SHP77 treated with DMSO at 0.1 percent for 48 hours (cell line): ENCODE results near the gene LIMD2.
A peak's percentile ranks its signal among the peaks of the same experiment; 100 is the strongest.
"Not testable (repeated sequence)": the region's sequence is repeated elsewhere in the genome, so short reads cannot be mapped to it uniquely, and the experiment has no call there.

Source experiments
- DNase-seq: peaks from one replicate; lab custom pipeline; 2025; lab: John Stamatoyannopoulos, UW

The LIMD2 gene

DNA sequence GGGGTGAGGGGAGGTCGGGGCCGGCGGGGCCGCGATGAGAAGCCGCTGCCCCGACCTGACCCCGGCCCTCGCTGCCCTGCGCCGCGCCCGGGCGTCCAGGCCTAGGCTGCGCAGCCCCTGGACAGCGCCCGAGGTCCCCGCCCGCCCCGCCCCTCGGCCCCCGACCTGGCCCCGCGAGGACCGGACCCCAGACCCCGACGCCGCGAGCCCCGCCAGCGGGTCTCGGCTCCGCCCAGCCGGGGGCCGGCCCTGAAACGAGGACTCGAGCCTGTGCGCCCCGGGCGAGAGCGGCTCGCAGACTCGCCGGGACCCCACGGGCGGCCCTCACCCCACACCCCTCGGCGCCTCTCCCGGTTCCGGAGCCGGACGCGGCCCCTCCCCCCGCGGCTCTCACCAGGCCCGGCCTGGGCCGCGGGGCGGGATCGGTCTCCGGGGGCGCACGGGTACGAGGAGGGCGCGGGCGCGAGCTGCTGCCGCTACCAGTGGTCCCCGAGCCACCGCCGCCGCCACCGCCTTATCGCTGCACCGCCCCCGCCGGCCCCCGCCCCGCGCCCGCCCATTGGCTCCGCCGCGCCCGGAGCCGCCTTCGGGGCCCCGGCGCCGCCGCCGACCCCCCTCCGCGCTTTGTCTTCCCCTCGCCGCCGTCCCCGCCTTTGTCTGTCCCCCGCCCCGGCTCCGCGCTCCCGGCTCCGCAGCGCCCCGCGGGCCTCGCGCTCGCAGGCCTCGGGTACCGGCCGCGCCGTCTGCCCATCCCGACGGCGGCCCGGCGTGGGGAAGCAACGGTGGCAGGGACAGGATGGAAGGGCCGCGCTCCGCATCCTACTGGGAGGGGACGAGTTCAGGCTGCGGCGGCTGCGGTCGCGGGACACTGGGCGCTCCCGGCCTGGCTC, at the start of gene LIMD2:
Gene LIMD2, minus strand, starts transcription at position 488 of the 890 bp plus-strand sequence. CDS start 827 bp downstream, outside the sequence.
- DNase-seq = no peak

DNA sequence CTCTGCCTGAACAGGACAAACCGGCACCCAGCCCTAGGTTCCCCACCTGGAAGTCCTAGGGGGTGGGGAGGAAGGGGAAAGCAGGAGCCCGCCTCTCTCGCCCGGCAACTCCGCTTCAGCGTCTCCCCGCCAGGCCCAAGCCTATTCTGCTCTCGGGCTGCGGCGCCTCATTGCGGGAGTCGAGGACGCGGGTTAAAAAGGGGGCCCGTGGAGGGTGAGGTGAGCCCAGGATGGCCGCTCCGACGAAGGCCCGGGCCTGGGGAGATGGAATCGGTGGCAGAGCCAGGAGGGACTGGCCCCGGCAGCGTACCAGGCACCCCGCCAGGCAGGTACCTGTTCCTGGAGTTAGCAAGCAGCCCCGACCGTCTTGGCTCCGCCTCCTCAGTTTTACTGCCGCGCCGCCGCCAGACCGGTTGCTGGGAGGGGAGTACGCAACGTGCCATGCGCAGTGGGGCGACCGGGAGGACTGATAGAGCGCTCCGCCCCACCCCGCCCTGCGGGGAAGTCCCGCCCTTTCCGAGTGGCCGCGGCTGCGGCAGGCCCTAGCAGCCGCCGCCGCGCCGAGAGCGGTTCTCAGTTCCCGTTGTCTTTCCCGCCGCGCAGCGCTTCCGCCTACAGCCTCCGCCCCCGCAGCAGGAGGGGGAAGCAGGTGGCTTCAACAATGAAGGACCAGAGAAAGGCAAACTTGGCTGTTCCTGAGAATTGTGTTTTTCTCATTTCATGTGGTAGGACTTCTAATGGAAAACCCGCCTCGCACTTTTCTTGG, 41.7 kb upstream of the LIMD2 start, which contains the start of gene STRADA:
Gene STRADA, minus strand, starts transcription at position 392 of the 766 bp plus-strand sequence. CDS start 13,430 bp downstream, outside the sequence.
- peak; percentile 93 for DNase-seq

DNA sequence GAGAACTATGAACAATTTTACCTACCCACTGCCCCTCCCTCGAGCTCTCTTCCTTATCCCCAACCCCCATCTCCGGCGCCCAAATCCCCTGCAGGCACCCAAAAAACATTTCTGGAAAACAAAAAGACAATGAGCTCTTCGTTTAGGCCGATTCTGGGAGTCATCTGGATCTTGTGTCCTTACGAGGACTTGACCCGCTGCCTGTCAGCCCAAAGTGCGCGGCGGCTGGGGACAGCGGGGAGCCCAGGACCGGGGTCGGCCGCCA, 41.1 kb upstream of the LIMD2 start:
- DNase-seq = no peak

DNA sequence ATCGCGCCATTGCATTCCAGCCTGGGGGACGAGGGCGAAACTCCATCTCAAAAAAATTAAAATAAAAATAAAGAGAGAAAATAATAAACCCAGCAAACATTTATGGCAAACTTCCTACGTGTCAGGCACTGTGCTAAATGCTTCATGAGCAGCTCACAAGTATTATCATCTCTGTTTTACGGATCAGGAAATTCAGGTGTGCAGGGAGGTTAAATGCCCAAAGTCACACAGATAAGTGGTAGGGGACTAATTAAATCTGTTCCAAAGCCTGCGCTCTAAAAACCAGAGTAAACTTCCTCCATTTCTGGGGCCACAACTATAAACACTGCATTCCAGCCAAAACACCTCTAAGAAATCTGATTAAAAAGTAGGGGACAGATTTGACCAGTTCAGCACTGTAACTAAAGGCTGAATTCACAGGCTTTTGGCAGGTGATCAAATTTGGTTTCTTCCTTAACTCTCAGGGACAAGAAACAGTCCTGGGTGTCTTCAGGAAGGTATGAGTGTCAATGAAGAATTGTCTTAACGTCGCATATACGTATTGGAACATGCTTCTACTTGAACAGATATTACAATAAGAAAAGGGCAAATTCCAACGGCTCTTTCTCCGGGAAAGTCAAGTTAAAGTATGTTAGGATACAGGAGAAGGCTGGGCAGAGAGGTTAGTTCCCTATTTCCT, 40.7 kb upstream of the LIMD2 start:
- DNase-seq = no peak

DNA sequence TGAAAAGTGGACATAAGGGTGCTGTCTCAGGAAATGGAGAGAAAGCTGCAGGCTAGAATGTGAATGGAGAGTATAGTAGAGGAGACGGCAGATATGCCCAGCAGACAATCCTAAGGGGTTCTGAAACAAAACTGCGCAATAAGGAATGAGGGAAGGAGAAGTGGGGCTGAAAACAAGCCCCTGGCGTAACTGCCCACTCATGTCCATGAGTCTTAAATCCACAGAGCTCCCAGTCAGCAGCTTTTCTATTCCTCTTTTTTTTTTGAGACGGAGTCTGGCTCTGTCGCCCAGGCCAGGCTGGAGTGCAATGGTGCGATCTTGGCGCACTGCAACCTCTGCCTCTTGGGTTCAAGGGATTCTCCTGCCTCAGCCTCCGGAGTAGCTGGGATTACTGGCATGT, 35.8 kb upstream of the LIMD2 start:
- no peak for DNase-seq

DNA sequence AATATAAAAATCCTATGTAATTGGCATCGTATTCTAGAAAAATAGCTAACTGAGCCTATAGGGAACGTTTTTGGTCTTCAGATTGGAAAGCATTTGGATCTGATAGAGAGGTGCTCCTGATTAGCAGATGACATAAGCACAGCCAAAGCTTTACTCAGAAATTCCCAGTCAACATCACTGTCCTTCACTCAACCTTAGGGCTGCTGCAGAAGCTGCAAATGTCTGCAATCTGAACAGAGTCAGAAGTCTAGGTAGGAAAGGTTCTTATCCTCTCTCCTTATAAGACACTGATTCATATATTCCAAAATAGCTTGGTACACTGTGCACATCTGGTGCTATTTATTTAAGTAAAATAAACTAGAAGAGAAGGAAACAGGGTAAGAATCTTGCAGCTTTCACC, 22.5 kb upstream of the LIMD2 start:
- no peak for DNase-seq

DNA sequence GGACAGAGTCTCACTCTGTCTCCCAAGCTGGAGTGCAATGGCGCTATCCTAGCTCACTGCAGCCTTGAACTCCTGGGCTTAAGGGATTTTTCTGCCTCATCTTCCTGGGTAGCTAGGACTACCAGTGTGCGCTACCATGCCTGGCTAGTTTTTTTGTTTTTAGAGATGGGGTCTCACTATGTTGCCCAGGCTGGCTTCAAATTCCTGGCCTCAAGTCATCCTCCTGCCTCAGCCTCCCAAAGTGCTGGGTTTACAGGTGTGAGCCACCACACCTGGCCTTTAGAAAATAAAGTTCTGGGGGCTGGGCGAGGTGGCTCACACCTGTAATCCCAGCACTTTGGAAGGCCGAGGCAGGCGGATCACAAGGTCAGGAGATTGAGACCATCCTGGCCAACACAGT, 20.3 kb upstream of the LIMD2 start:
- not testable (repeated sequence) for DNase-seq

DNA sequence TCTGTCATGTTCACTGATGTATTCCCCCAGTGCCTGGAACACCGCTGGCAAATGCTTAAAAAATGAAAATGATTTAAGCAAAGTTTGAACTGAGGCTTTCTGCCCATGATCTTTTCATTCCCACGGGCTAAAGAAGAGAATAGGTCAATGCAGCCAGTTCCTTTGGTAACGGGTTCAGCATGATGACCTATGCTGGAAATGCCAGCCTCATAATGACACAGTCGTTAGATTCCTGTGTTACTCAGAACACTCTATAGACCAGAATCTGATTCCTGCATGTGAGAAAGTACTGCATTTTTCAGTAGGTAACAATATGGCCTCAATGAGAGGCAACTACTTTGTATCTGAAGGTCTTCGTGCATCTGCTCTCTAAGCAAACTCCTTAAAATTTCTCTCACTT, 19.1 kb upstream of the LIMD2 start:
- no peak for DNase-seq

DNA sequence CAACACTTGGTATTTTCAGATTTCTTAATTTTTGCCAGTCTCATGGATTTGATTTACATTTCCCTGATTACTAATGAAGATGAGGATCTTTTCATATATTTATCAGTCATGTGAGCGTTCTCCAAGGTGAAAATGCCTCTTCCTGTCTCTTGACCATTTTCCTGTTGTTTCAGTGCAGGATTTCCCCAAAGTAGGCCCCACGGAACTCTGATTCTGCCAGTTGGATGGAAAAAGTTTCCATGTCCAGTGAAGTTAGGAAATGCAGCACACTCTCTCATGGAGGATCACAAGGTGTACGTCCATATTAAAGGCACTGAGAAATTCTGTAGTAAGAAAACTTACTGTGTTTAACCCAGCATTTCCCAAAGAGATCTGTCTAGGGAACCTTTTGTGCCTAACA, 16.5 kb upstream of the LIMD2 start:
- no peak for DNase-seq

DNA sequence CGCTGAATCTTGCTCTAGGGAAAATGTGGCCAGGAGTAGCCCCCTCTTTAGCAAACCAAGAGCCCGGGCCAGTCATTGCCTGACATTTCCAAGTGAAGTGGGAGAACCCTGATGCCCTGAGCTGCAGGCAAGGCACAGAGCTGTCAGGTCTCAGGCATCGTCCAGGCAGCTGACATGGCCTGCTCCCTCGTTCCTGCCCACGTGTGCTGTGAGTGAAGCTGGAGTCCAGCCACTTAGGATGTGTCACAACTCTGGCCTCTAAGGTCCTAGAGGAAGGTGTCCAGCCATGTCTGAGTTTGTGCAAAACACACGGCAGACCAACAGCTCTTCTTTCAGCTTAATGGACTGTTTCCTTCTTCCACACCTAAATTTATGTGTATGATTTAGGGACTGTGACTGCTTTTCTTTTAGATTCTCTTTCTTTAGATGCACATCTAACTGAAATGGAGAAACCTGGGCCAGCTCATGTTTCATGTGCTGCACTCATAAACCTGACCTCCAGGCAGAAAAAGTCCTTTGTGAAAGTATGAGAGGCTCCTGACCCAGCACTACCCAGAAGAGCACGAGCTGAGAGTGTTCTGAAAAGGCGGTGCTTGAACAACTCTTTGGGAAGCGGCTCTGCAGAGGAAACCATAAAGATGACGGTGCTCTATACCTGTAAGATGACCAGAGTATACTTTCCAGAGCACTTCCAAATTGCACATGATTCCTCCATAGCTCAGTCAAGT, 14.8 kb upstream of the LIMD2 start:
- DNase-seq = no peak

DNA sequence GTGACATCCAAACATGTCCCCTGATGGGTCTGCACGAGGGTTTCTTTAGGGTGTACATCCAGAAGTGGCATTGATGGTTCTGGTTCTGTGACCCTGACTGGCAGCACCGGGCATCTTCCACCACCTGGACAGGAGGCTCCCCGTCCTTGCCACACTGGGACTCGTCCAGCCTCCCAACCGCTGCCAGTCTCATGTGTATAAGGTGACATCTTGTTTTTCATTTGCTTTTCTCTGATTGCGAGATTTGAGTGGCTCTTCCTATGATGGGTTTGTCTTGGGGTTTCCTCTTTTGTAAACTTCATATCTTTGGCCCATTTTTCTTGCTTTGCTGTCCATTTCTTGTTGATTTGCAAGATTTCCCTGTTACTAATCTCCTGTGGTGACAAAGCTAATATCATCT, 9.2 kb upstream of the LIMD2 start:
- DNase-seq = no peak

DNA sequence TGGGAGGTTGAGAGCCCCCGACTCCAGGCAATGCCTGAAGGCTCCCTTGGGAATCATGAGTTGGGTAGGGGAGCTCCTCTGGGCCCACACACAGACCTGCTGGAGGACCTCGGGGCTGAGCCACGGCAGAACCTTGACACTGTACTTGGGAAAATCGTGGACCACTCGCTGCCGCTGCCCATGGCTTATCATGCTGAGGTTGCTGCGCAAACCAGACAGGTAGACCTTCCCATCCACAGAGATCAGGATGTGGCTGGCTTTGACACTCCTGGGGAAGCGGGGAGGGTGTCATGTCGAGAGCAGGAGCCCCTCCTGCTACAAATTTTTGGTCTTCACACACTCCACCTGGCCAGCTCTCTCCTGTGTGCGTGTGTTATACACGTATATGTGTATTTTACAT, 7.2 kb upstream of the LIMD2 start:
- no peak for DNase-seq

DNA sequence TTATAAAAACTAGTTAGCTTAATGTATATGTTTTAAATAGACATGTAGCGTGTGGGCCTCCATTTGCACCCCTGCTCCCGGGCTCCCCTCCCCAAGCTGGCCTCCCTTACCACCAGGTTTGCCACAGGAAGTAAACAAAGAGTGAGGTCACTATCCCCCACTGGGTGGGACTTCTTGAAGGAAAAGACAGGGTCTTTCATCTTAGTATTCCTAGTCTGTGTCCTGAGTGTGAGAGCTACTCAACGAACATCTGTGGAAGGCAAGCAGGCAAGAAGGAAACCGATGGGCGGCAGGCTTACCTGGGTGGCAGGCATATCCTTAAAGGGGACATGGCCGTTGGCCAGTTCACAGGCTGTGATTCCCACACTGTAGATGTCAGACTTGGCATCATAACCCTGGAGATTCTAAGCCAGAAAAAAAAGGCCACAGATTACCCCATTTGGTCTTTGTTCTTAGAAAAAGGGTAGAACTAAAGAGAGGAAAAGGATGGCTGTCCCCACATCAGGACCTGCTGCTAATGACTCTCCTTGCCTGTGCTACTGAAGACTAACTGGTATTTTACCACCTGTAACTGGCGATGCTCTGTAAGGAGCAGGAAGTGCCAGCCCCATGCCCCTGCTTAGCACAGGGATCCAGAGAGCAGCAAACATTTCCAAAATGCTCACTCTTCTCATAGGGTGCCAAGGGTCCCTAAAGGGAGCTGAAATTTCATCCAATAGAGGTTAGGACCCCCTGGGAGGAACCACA, 6.6 kb upstream of the LIMD2 start:
- no peak for DNase-seq

DNA sequence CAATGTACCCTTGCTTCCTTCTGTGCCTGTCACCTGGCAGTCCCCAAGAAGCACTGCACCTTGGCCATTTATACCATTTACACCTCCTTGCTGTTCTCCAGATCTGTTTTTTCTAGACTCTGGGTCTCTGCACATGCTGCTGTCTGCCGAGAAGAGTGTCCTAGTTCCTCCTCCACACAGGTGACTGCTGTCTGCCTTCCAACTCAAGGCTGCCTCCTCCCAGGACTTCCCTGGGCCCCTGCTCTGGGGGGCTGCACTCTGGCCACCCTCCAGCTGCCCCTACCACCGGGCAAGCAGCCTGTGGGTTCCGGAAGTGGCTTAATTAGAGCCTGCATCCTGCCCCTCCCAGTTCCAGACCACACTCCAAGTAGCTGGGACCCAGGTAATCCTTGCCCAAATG, 5.7 kb upstream of the LIMD2 start:
- DNase-seq = no peak

DNA sequence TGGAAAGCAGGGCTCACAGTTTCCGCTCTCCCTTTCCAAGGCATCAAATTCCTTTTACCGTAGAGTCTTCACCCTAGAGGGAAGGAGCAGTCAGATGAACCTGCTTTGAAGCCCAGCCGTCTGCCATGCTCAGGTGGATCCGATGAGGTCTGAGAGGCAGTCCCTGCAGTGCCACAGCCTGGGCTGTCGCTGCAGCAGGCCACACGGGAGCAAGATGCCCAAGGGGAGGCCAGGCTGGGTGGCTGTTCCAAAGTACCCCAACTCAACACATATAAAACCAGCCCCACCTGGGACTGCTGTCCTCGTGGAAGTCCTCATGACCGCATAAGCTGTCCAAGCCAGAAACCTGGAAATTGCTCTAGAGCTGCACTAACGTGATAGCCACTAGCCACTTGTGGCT, 4.9 kb upstream of the LIMD2 start:
- DNase-seq = no peak

DNA sequence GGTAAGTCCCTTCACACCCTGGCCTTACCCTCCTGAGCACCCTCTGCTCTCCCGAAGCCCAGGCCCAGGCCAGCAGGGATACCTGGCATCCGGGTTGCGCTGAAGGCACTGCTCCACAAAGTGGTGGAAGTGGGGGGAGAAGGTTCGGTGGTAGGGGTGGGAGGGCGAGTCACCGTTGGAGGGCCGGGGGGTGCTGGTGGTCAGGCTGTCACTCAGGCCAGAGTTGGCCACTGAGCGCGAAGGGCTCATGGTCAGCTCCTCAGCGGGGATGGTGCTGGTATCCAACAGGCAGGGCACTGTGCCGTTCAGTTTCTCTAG, 4.3 kb upstream of the LIMD2 start:
- DNase-seq = no peak

DNA sequence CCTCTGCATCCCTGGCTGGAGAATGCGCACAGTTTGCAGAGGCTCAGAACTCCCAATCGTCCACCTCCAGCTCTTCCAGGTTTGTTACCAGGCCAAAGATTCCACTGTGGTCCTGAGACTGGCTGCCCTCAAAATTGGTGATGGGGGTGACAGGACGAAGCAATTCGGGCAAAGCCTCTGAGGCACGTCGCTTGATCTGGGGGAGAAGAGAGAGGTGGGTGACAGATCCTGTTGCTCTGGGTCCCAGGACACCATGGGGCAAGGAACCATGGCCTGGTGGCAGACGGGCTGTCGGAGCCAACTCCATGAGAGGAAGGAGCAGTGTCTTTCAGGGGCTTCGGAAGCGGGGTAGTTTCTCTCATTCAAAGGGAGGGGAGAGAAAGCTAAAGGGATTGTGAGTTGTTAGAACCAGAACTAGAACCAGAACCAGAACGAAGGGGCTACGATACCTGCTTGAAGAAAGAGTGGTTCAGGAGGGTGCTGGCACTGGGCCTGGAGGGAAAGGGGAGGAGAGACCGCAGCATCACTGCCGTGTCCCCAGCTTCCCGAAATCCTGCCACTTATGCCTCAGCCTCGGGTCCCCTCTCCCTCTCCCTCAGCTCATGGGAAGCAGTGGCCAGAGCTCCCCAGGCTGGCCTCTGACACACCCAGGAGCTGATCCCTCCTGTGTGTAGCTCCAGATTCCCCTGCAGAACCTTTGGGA, 3.8 kb upstream of the LIMD2 start:
- DNase-seq = no peak

DNA sequence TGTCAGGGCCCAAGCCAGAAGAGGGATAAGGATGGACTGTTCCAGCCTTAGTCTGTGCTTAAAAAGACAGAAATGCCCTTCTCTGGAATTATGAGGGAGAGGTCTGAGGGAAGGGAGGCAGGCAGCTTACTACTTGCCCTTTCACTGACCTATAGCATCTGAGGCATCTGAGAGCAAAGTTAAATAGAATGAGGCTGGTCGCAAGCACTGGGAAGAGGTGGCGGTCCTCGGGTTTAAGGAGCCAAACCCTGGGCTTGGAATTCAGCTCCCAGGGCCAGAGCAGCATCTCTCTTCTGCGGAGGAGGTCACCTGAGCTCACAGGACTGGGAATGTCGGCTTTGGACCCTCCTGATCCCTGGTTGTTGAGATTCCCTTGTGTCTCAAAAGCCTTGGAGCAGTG, 3.1 kb upstream of the LIMD2 start:
- DNase-seq = no peak

DNA sequence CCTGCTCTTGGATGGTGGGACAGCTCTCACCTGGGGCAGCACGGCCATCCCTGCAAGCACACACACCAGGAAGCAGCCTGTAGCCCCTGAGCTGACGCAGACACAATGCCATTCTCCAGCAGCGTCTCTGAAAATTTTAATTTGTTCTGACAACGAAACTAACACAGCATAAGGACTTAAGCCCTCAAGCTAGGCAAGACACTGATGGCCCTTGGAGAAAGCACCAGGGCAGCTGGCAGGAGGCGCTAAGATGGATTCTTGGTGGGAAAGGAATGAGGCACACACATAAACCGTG, 2.7 kb upstream of the LIMD2 start:
- no peak for DNase-seq

DNA sequence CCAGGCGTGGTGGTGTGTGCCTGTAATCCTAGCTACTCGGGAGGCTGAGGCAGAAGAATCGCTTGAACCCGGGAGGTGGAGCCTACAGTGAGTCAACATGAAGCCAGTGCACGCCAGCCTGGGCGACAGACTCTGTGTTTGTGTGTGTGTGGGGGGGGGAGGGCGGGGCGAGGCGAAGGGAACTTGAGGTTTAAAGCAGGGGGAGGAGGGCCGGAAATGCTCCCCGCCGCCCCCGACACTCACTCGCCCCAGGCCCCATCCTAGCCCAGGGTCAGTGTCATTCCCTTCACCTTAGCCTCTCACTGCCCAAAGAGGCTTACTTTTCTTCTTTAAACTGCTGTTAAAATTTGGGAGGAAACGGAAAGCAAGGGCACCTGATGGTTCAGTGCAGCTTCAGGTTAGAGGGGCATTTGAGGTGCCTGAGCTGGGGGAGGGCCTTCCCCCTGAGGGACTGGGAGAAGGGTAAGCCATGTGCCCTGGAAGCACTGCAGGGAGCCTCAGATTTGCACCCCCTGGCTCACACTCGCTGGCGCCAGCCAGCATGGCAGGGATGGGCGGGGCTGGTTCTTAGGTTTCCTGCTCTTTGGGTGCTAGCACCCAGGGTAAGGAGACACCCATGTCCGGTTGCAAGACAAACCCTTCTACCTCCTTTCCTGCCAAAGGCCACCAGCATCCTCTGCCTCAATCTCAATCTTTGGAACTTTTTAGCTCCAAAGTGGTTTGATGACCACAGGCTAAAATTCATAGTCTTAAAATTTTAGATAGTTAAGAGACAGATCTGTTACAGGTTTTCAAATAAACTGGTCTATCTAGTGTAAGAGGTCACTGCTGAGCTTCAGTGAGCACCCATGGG, 2.2 kb upstream of the LIMD2 start:
- DNase-seq = no peak
